Tibial nerve (tissue), 4 donors: Measurements from ENCODE around the gene COL4A2.

Experiments
- CTCF ChIP-seq, 5 experiments: fragments of 200-600 bp in 3 of 5; fragments of 450-650 bp in 2 of 5; sonication (generic) in 3 of 5; IDR thresholded peaks; one replicate each; pipeline ENCODE4 v1.5.1; 2016 to 2019; ENCODE audit warnings: antibody characterized with exemption in 5 of 5, mild to moderate bottlenecking in 3 of 5, moderate library complexity in 2 of 5
- EP300 ChIP-seq, 2 donors: sonication (generic); formaldehyde crosslinking; IDR thresholded peaks; one replicate each; pipeline ENCODE4 v1.6.1; 2017; ENCODE audit warnings: antibody characterized with exemption in 2 of 2, mild to moderate bottlenecking in 1 of 2
- POLR2A ChIP-seq, 2 donors: fragments of 450-650 bp; IDR thresholded peaks; one replicate each; pipeline ENCODE4 v1.6.1; 2017; ENCODE audit warnings: antibody characterized with exemption in 2 of 2, mild to moderate bottlenecking in 2 of 2, moderate library complexity in 2 of 2

DNA sequence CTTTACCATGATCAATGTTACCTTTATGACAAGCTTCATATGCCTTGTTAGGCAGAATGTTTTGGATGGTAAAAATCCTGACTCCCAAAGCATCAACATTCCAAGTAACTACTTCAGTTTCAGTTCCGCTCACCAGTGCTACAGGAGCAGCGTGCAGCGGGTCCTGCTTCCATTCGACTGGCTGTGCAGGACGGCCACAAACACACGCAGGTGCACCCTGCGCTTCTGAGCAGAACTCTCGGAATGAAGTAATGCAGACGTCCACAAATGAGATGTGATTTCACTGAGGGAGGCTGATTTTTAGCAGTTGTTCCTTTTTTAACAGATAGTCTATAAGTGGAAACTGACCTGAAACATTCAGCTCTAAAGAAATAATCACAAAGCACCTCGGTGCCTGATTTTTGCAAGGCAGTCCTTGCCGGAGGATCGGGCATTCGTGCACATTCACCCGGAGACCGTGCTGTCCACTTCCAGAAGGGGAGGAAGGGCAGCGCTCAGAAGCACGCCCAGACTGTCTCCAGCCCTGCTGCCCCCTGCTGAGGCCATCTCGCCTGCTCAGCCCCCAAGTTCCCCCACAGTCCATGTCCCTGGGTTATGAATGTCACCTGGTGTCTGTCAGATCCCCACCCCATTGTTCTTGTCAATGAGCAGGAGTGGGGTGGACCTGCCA, 168.6 kb downstream of the COL4A2 start:
- TF ChIP-seq CTCF (IDR thresholded peaks at IDR 0.05), result no peak
- no peak for TF ChIP-seq EP300 (IDR thresholded peaks at IDR 0.05)
- TF ChIP-seq POLR2A (IDR thresholded peaks at IDR 0.05), result no peak
